Measurements from ENCODE around the gene ZBTB24.

The ZBTB24 gene

GRCh38 chr6:109451376-109451775 is 31.6 kb downstream of the ZBTB24 start:
- no peak for DNase-seq (ENCODE audit: low read depth in 2 of 2)

GRCh38 chr6:109450801-109451200 is 32.2 kb downstream of the ZBTB24 start:
- DNase-seq (ENCODE audit: low read depth in 2 of 2) = no peak

GRCh38 chr6:109449795-109450673 is 33.0 kb downstream of the ZBTB24 start:
- DNase-seq (ENCODE audit: low read depth in 2 of 2) = no peak

GRCh38 chr6:109449064-109449794 is 33.8 kb downstream of the ZBTB24 start:
- no peak for DNase-seq (ENCODE audit: low read depth in 2 of 2)

GRCh38 chr6:109448615-109449014 is 34.4 kb downstream of the ZBTB24 start:
- DNase-seq (ENCODE audit: low read depth in 2 of 2) = no peak

- no peak for DNase-seq (ENCODE audit: low read depth in 2 of 2)
Measured at GRCh38 chr6:109447878-109448555, 35.0 kb downstream of the ZBTB24 start.

- DNase-seq (ENCODE audit: low read depth in 2 of 2) = no peak
Measured at GRCh38 chr6:109447087-109447486, 35.9 kb downstream of the ZBTB24 start.

GRCh38 chr6:109446541-109446940 is 36.5 kb downstream of the ZBTB24 start:
- DNase-seq (ENCODE audit: low read depth in 2 of 2) = no peak

- DNase-seq (ENCODE audit: low read depth in 2 of 2) = no peak
Measured at GRCh38 chr6:109446072-109446471, 36.9 kb downstream of the ZBTB24 start.

GRCh38 chr6:109445382-109445781 is 37.6 kb downstream of the ZBTB24 start:
- no peak for DNase-seq (ENCODE audit: low read depth in 2 of 2)

GRCh38 chr6:109443425-109443950 is 39.5 kb downstream of the ZBTB24 start:
- no peak for DNase-seq (ENCODE audit: low read depth in 2 of 2)

- DNase-seq (ENCODE audit: low read depth in 2 of 2) = no peak
Measured at GRCh38 chr6:109442393-109442924, 40.6 kb downstream of the ZBTB24 start.

GRCh38 chr6:109441069-109441816 is 41.8 kb downstream of the ZBTB24 start:
- peak in 1 of 2 donors; percentile 23 for DNase-seq (ENCODE audit: low read depth in 2 of 2)

GRCh38 chr6:109440331-109441068 is 42.5 kb downstream of the ZBTB24 start, which contains the start of the genes PPIL6 and SMPD2:
Gene PPIL6, minus strand, starts transcription at chr6:109440628. Its CDS starts 38 bp downstream, at chr6:109440590.
Gene SMPD2, plus strand, starts transcription at chr6:109440724. Its CDS starts 398 bp downstream, at chr6:109441122.
- peak; percentile 52 to 74 for DNase-seq (ENCODE audit: low read depth in 2 of 2)

- no peak for DNase-seq (ENCODE audit: low read depth in 2 of 2)
Measured at GRCh38 chr6:109436041-109436440, 47.0 kb downstream of the ZBTB24 start.

- DNase-seq (ENCODE audit: low read depth in 2 of 2) = no peak
Measured at GRCh38 chr6:109434456-109434855, 48.6 kb downstream of the ZBTB24 start.

GRCh38 chr6:109429496-109429895 is 53.5 kb downstream of the ZBTB24 start:
- DNase-seq (ENCODE audit: low read depth in 2 of 2) = no peak

GRCh38 chr6:109428889-109429477 is 54.0 kb downstream of the ZBTB24 start:
- no peak for DNase-seq (ENCODE audit: low read depth in 2 of 2)

- DNase-seq (ENCODE audit: low read depth in 2 of 2) = no peak
Measured at GRCh38 chr6:109424946-109425345, 58.1 kb downstream of the ZBTB24 start.

GRCh38 chr6:109421184-109421583 is 61.8 kb downstream of the ZBTB24 start:
- no peak for DNase-seq (ENCODE audit: low read depth in 2 of 2)
